Mucosa of rectum (tissue), 2 donors: Measurements from ENCODE around the gene PRKD2.

Source experiments
- H3K27ac ChIP-seq, 2 donors: one replicate each; pipeline ENCODE4 v1.7.0; 2013; ENCODE audit warnings: inconsistent platforms in 2 of 2, low read depth in 2 of 2, low read length in 2 of 2
- H3K27me3 ChIP-seq, 2 donors: one replicate each; pipeline ENCODE4 v1.7.0; 2013; ENCODE audit warnings: low read length in 2 of 2; ENCODE audit not compliant: control insufficient read depth in 2 of 2, insufficient read depth in 2 of 2
- H3K36me3 ChIP-seq, 2 donors: one replicate each; pipeline ENCODE4 v1.7.0; 2013; ENCODE audit warnings: low read length in 2 of 2; ENCODE audit not compliant: control insufficient read depth in 2 of 2, insufficient read depth in 2 of 2
- H3K4me1 ChIP-seq, 2 donors: one replicate each; pipeline ENCODE4 v1.7.0; 2013; ENCODE audit warnings: low read length in 2 of 2, mild to moderate bottlenecking in 1 of 2; ENCODE audit not compliant: control insufficient read depth in 2 of 2, insufficient read depth in 2 of 2
- H3K4me3 ChIP-seq, 2 donors: one replicate each; pipeline ENCODE4 v1.7.0; 2013; ENCODE audit warnings: low read length in 2 of 2
- H3K9ac ChIP-seq, 2 donors: one replicate each; pipeline ENCODE4 v1.7.0; 2013; ENCODE audit warnings: low read length in 2 of 2, low read depth in 1 of 2, mild to moderate bottlenecking in 1 of 2
- H3K9me3 ChIP-seq, 2 donors: one replicate each; pipeline ENCODE4 v1.7.0; 2013; ENCODE audit warnings: low read length in 2 of 2; ENCODE audit not compliant: control insufficient read depth in 2 of 2
- donor health status: healthy.
- donor health status: Normal muscosa, but diverticular disease.

The PRKD2 gene

DNA sequence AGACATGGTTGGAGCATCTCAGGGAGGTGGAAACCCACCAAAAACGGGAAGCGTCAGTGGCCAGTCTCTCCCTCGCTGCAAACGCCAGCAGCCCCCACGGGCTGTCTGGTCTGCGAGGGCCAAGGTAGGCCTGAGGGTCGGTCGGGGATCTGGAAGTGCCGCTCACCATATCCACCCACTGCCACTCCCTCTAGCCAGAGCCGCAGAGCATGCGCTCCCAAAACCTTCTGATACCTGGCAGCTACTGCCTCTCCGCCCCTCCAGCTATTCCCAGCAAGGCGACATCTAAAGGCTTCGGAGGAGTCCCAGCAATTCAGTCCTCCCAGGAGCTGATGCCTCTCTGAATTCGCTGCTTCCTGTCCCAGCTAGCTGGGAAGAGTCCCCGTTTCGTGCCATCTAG is 24.5 kb upstream of the PRKD2 start:
- no peak overlapping the region for H3K4me3 ChIP-seq
- no peaks in the 10 kb centered on the region for H3K27me3 ChIP-seq
- no peaks in the 10 kb centered on the region for H3K9me3 ChIP-seq
- peaks cover 9 to 18% of the 10 kb centered on the region in 2 donors for H3K36me3 ChIP-seq
- no peak overlapping the region for H3K27ac ChIP-seq
- no peak overlapping the region for H3K9ac ChIP-seq
- peaks cover 6 to 7% of the 10 kb centered on the region in 2 donors for H3K4me1 ChIP-seq

DNA sequence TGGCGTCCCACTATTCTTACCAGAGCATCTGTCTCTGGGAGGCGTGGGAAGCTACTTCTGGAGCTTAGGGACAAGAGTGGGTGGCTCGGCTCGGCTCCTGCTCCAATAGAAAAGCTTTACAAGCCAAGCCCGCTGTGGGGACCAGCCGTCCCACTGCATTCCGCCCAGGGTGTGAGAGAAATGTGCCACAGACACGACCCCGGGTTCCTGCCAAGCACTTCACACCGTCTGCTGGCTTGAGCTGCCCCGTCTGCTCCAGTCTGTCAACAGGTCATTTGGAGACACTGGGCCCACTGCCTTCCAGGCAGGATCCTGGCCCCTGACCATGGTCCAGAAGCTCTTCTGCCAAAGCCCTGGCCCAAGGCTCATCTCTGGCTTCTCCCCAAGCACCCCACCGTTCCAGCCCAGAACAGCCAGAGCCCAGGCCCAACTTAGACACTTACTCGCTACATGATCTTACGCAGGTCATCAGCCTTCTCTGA is 22.4 kb upstream of the PRKD2 start:
- H3K27me3 ChIP-seq, result no peaks in the 10 kb centered on the region
- peaks cover 10 to 20% of the 10 kb centered on the region in 2 donors for H3K36me3 ChIP-seq
- H3K9ac ChIP-seq, result no peak overlapping the region
- H3K27ac ChIP-seq, result no peak overlapping the region
- no peak overlapping the region for H3K4me3 ChIP-seq
- peaks cover 0 to 2% of the 10 kb centered on the region in 2 donors for H3K4me1 ChIP-seq
- H3K9me3 ChIP-seq, result no peaks in the 10 kb centered on the region

DNA sequence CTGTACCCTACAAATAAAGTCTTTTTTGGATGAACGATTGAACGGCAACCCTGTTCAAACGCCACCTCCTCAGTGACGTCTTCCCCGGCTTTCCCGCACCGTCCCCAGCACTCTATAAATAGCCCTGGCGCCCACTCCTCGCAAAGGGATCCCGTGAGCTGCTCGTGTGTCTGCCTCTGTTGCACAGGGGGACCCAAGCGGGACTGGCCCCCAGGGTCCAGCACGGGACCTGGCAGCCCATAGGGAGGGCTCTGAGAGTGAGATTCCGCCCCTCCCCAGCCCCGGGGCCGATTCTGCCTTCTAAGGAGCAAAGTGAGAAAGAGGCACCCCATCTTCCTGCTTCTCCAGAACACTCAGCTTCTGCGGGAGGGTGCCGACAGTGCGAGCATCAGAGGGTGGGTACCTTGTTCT is 20.9 kb upstream of the PRKD2 start:
- Histone ChIP-seq H3K4me1 (no peaks in the 10 kb centered on the region), H3K36me3 (peaks cover 17 to 35% of the 10 kb centered on the region in 2 donors), H3K9me3 (no peaks in the 10 kb centered on the region), H3K9ac (no peak overlapping the region), H3K27me3 (no peaks in the 10 kb centered on the region), H3K4me3 (no peak overlapping the region), H3K27ac (no peak overlapping the region)

DNA sequence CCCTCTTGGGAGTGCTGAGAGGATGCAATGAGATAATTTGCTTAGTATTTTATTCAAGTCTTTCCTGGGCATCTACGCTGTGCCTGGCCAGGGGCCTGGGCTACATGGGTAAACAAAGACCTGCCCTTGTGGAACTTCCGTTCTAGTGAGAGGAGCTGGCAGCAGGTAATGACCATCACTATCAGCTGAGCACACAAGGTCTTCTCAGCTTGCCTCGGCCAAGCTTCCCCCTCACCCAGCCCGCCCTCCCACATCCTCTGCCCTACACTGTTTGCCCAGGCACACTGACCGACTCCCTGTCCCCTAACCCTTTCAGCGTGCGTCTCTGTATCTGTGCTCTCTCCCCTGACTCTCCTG is 20.4 kb upstream of the PRKD2 start:
- Histone ChIP-seq H3K9ac (no peak overlapping the region), H3K4me3 (no peak overlapping the region), H3K4me1 (no peaks in the 10 kb centered on the region), H3K27ac (no peak overlapping the region), H3K27me3 (no peaks in the 10 kb centered on the region), H3K9me3 (no peaks in the 10 kb centered on the region), H3K36me3 (peaks cover 21 to 40% of the 10 kb centered on the region in 2 donors)

DNA sequence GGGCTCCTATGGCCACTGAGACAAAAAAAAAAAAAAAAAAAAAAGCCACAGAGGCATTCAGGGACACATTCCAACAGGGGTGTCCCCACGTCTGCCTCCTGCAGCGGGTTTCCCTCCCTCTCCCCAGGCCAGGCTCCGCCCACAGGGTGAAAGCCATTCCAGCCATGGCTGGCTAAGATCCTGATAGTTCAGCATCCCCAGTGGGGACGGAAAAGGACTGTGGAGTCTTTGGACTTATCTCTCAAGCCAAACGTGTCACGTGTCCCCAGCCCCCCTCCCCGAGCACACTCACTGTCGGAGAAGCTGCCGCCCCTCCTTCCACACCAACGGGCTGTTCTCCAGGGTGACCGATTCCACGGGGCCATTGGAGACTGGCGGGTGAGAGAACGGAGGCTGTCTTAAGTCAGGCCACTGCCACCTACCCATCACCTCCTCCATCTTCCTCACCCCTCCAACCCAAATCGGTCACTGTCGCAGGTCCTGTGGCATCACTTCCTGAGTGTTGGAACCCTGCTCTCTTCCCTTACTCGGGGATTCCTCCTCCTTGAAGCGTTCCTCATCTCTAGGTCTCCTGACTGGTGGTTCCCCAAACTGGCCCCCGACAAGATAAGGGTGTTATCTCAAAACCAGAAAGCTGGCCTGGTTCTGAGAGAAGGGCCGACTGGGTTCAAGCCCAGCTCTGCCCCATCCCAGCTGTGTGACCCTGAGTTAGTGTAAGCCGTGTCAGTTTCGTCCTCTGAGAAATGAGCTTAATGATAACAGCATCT is 19.8 kb upstream of the PRKD2 start:
- Histone ChIP-seq H3K9ac (no peak overlapping the region), H3K9me3 (no peaks in the 10 kb centered on the region), H3K4me3 (no peak overlapping the region), H3K27ac (no peak overlapping the region), H3K27me3 (no peaks in the 10 kb centered on the region), H3K36me3 (peaks cover 21 to 45% of the 10 kb centered on the region in 2 donors), H3K4me1 (no peaks in the 10 kb centered on the region)

DNA sequence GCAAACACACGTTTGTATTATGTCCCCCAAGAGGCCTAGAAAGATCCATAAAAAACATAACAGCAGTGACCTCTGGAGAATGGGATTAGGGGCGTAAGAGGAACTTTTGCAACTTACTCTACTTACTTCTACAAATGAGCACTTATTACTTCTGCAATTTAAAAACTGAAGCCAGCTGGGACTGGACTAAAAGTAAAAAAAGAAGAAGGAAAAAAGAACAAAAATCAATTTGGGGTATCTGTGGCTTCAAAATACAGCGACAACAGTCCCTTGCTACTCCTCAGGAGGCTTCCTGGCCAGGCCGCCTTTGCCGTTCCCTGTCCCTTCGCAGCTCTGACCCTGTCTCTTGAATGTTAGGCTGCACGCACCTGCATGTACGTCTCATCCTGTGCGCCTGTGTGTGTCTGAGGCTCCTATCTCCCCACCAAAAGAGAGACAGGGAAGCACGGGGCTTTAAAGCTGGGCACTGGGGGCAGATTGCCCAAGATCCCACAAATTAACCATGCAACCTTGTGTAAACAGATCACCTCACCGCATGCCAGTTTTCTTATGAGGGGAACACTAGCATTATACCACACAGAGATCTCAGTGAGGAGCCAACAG is 16.9 kb upstream of the PRKD2 start:
- no peak overlapping the region for H3K4me3 ChIP-seq
- H3K36me3 ChIP-seq, result peaks cover 44 to 74% of the 10 kb centered on the region in 2 donors
- no peaks in the 10 kb centered on the region for H3K4me1 ChIP-seq
- no peaks in the 10 kb centered on the region for H3K27me3 ChIP-seq
- no peaks in the 10 kb centered on the region for H3K9me3 ChIP-seq
- H3K27ac ChIP-seq, result peak overlapping the region in 1 of 2 donors; percentile 53
- H3K9ac ChIP-seq, result no peak overlapping the region

DNA sequence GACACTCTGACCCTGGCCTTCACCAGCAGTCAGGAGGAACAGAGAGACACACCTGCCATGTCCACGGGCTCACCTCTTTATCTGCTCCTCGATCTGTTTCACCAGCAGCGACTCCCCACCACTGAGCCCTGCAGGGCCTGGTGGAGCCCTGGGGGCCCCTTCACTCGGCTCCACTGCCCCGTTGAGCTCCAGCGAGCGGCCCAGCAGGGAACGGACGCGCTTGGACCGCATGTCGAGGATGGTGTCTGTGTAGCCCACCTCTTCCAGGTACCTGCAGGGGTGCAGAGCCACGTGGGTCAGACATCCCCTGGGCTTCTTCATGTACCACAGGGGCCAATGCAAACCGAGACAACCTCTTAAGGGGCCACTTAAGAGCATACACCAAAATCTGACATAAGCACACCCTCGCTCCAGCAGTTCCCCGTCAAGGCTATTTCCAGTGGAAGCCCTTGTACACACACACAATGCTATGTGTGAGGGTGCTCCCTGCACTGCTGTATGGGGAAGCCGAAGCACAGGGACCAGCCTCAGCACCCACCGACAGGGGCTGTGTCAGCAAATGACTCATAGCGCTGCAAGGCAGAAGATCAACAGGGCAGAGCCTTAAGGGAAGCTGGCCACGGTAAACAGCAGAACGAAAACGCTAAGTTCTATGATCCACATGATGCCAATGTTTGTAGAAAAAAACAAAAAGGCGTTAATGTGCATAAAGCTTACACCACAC is 16.2 kb upstream of the PRKD2 start:
- no peaks in the 10 kb centered on the region for H3K4me1 ChIP-seq
- H3K27ac ChIP-seq, result peak overlapping the region in 1 of 2 donors; percentile 43
- H3K36me3 ChIP-seq, result peaks cover 48 to 73% of the 10 kb centered on the region in 2 donors
- H3K9me3 ChIP-seq, result no peaks in the 10 kb centered on the region
- no peak overlapping the region for H3K9ac ChIP-seq
- H3K4me3 ChIP-seq, result no peak overlapping the region
- H3K27me3 ChIP-seq, result no peaks in the 10 kb centered on the region

DNA sequence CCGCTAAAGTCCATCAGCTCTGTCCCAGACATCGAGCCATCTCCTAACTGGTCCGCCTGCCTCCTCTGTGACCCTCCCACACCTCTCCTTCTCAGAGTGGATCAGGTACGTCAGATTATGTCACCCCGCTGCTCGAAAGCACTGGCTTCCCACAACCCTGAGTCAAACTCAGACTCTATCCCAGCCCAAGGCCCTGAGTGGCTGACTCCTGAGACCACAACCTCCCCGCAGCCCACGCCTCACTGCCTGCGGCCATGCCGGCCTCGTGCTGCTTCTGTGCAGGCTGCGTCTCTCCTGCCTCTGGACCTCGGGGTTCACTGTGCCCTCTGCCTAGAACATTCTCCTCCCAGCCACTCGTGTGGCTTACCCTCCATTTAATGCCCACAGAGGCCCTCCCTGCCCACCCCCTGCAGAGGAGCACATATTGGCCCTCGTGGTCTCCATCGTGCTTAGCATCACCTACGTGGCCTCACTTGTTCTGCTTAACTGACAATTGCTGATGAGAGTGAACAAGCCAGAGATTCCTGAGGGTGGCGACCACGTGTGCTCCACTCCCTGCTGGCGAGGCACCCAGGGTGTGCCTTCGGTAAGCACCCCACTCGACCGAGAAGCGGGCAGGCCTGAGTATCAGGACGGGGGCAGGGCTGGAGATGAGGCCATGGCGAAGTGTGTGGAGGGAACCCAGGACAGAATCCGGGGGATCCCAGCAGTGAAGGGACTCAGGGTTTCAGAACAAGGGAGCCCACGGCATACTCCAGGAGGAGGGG is 15.4 kb upstream of the PRKD2 start:
- H3K9ac ChIP-seq, result no peak overlapping the region
- H3K4me1 ChIP-seq, result no peaks in the 10 kb centered on the region
- peak overlapping the region in 1 of 2 donors; percentile 43 for H3K27ac ChIP-seq
- H3K9me3 ChIP-seq, result no peaks in the 10 kb centered on the region
- H3K36me3 ChIP-seq, result peaks cover 52 to 72% of the 10 kb centered on the region in 2 donors
- H3K27me3 ChIP-seq, result no peaks in the 10 kb centered on the region
- no peak overlapping the region for H3K4me3 ChIP-seq

DNA sequence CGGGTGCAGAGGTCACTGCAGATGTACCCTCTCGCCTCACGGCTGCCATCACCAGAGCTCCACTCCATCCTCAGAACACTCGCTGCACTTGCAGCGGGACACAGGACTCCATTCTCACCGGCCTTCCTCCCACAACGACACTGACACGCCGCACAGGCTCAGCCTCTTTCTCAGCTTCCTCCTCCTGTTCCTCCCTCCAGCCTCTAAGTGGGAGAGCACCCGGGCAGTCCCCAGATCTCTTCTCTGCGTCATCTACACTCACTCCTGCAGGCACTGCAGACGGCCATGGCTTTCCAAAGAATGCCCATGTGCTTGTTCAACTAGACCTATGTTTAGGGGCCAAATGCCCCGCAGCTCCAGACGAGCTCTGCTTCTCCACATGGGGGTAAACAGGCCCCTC is 14.7 kb upstream of the PRKD2 start:
- no peak overlapping the region for H3K27ac ChIP-seq
- no peaks in the 10 kb centered on the region for H3K27me3 ChIP-seq
- H3K4me1 ChIP-seq, result no peaks in the 10 kb centered on the region
- peaks cover 53 to 74% of the 10 kb centered on the region in 2 donors for H3K36me3 ChIP-seq
- no peak overlapping the region for H3K9ac ChIP-seq
- H3K4me3 ChIP-seq, result no peak overlapping the region
- H3K9me3 ChIP-seq, result no peaks in the 10 kb centered on the region
